OCI-LY1 (cell line): ENCODE data around the gene EOMES.

Experiments
- H2AFZ ChIP-seq: fragments of 200-600 bp; sonication (generic), shearing (Covaris generic); 2 replicates; pipeline ENCODE4 v1.6.0; 2014; ENCODE audit warnings: antibody characterized with exemption, mild to moderate bottlenecking, low read length
- H3F3A ChIP-seq: fragments of 200-600 bp; sonication (generic), shearing (Covaris generic); 2 replicates; pipeline ENCODE4 v1.6.0; 2014; ENCODE audit warnings: mild to moderate bottlenecking, antibody characterized with exemption, low read length, moderate library complexity; ENCODE audit not compliant: insufficient read depth
- H3K27ac ChIP-seq: fragments of 200-600 bp; sonication (generic); 2 replicates; pipeline ENCODE4 v1.5.1; 2014; ENCODE audit warnings: low read length, mixed run types, mild to moderate bottlenecking, low read depth; ENCODE audit not compliant: poor library complexity, severe bottlenecking
- H3K27me3 ChIP-seq: fragments of 200-600 bp; sonication (generic); 2 replicates; pipeline ENCODE4 v1.6.0; 2014; ENCODE audit warnings: antibody characterized with exemption, mild to moderate bottlenecking, low read length, moderate library complexity; ENCODE audit not compliant: insufficient read depth
- H3K36me3 ChIP-seq: fragments of 200-600 bp; sonication (generic); 2 replicates; pipeline ENCODE4 v1.6.1; 2014; ENCODE audit warnings: mild to moderate bottlenecking, antibody characterized with exemption, low read length, moderate library complexity, mixed read lengths; ENCODE audit not compliant: insufficient read depth
- H3K4me1 ChIP-seq: fragments of 200-600 bp; sonication (generic); 2 replicates; pipeline ENCODE4 v1.5.1; 2014; ENCODE audit warnings: mild to moderate bottlenecking, low read length, moderate library complexity; ENCODE audit not compliant: insufficient read depth, severe bottlenecking
- H3K4me2 ChIP-seq: fragments of 200-600 bp; sonication (generic), shearing (Covaris generic); 2 replicates; pipeline ENCODE4 v1.6.1; 2014; ENCODE audit warnings: low read length
- H3K4me3 ChIP-seq: fragments of 200-600 bp; sonication (generic); 2 replicates; pipeline ENCODE4 v1.5.1; 2014; ENCODE audit warnings: low read length, low read depth, mild to moderate bottlenecking, mixed read lengths; ENCODE audit not compliant: poor library complexity, severe bottlenecking
- H3K79me2 ChIP-seq: fragments of 200-600 bp; shearing (Covaris generic); 2 replicates; pipeline ENCODE4 v1.6.1; 2016; ENCODE audit warnings: mixed run types, low read length, mixed read lengths; ENCODE audit not compliant: insufficient read depth
- H3K9ac ChIP-seq: fragments of 200-600 bp; sonication (generic), shearing (Covaris generic); 2 replicates; pipeline ENCODE4 v1.6.1; 2014; ENCODE audit warnings: mild to moderate bottlenecking, low read length, mixed read lengths
- H3K9me2 ChIP-seq: fragments of 200-600 bp; sonication (generic), shearing (Covaris generic); 2 replicates; pipeline ENCODE4 v1.6.1; 2014; ENCODE audit warnings: low read depth, mild to moderate bottlenecking, low read length, mixed read lengths
- H3K9me3 ChIP-seq: fragments of 200-600 bp; shearing (Covaris generic); 2 replicates; pipeline ENCODE4 v1.6.1; 2014; ENCODE audit warnings: low read length, mixed read lengths
- H4K20me1 ChIP-seq: fragments of 200-600 bp; sonication (generic), shearing (Covaris generic); 2 replicates; pipeline ENCODE4 v1.6.0; 2016; ENCODE audit warnings: mild to moderate bottlenecking, low read length; ENCODE audit not compliant: insufficient read depth
- EZH2 ChIP-seq: fragments of 200-600 bp; sonication (generic), shearing (Covaris generic); IDR thresholded peaks from 2 replicates; pipeline ENCODE4 v1.8.0; 2017; ENCODE audit warnings: borderline replicate concordance, mixed run types, mild to moderate bottlenecking, antibody characterized with exemption, low read length, moderate library complexity, mixed read lengths
- TF ChIP-seq, protein P1 (sequence below): fragments of 200-600 bp; sonication (generic), shearing (Covaris generic); IDR thresholded peaks from 2 replicates; pipeline ENCODE4 v1.5.1; 2017; ENCODE audit warnings: mild to moderate bottlenecking, antibody characterized with exemption, low read length, moderate library complexity, mixed read lengths

Gene EOMES

DNA sequence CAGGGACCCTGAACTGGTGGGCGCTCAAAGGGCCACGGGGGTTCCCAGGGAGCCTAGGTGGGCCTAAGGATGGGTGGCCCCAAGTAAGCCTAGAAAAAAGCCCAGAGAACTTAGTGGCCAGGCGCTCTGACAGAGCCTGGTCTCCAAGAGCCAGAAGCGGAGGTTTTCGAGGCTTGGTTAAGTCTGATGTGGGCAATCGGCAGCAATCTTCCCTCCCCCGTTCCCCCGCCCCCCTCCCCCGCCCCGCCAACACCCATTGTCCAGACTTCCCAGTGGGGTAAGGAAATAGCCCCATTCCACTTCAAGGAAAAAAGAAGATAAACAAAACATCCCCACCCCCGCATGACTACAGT lies 6.7 kb downstream of the EOMES start:
- no peaks in the 10 kb centered on the region for H3K9me3 ChIP-seq
- no peaks in the 10 kb centered on the region for H3K79me2 ChIP-seq
- no peak overlapping the region for H3K4me2 ChIP-seq
- no peak overlapping the region for H3K4me3 ChIP-seq
- TF ChIP-seq, protein P1, sequence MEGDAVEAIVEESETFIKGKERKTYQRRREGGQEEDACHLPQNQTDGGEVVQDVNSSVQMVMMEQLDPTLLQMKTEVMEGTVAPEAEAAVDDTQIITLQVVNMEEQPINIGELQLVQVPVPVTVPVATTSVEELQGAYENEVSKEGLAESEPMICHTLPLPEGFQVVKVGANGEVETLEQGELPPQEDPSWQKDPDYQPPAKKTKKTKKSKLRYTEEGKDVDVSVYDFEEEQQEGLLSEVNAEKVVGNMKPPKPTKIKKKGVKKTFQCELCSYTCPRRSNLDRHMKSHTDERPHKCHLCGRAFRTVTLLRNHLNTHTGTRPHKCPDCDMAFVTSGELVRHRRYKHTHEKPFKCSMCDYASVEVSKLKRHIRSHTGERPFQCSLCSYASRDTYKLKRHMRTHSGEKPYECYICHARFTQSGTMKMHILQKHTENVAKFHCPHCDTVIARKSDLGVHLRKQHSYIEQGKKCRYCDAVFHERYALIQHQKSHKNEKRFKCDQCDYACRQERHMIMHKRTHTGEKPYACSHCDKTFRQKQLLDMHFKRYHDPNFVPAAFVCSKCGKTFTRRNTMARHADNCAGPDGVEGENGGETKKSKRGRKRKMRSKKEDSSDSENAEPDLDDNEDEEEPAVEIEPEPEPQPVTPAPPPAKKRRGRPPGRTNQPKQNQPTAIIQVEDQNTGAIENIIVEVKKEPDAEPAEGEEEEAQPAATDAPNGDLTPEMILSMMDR: no peak
- TF ChIP-seq EZH2: no peak
- H3K27ac ChIP-seq: no peak overlapping the region
- no peaks in the 10 kb centered on the region for H3K9me2 ChIP-seq
- no peaks in the 10 kb centered on the region for H3K27me3 ChIP-seq
- H2AFZ ChIP-seq: no peak overlapping the region
- no peaks in the 10 kb centered on the region for H3F3A ChIP-seq
- no peaks in the 10 kb centered on the region for H4K20me1 ChIP-seq
- H3K9ac ChIP-seq: no peak overlapping the region
- no peaks in the 10 kb centered on the region for H3K4me1 ChIP-seq
- H3K36me3 ChIP-seq: no peaks in the 10 kb centered on the region

DNA sequence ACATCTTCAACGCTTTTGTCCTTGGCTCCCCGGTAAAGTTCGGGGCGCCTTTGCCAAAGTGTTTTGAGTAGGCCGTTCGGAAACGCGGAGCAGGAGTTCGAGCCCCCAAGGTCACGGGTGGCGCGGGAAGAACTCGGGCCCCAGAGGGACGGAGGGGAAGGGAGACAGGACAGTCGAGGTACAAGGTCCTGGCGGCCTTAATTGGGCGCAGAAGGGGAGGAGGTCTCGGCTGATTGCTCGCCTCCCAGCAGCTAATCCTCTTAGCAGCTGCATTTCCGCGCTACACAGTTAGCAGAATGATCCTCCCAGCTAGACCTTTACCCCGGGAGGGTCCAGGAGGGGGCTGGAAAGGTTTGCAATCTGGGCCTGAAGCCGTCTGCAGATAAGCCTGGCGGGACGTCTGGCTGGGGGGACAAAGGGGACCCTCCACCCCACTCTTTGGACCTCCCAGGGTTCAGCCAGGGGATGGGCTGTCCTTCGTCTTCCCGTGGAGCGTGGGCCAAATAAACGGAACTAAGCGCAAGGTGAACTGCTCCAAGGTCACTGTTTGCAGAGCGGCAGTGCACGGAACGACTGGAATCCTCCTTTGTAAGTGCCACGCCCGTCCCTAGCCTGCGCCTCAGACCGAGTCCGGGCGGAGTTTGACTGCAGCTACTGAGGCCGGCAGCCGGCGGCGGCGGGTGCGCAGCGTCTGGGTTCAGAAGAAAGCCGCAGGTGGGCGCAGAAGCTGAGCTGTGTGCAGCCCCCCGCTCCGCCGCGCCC lies 7.2 kb downstream of the EOMES start:
- H3K9ac ChIP-seq: no peak overlapping the region
- no peak overlapping the region for H3K4me2 ChIP-seq
- TF ChIP-seq, protein P1: no peak
- TF ChIP-seq EZH2: no peak
- no peak overlapping the region for H3K27ac ChIP-seq
- H3F3A ChIP-seq: no peaks in the 10 kb centered on the region
- H3K9me2 ChIP-seq: no peaks in the 10 kb centered on the region
- H3K27me3 ChIP-seq: no peaks in the 10 kb centered on the region
- no peak overlapping the region for H3K4me3 ChIP-seq
- H3K79me2 ChIP-seq: no peaks in the 10 kb centered on the region
- H4K20me1 ChIP-seq: no peaks in the 10 kb centered on the region
- H3K9me3 ChIP-seq: no peaks in the 10 kb centered on the region
- no peaks in the 10 kb centered on the region for H3K4me1 ChIP-seq
- no peaks in the 10 kb centered on the region for H3K36me3 ChIP-seq
- H2AFZ ChIP-seq: no peak overlapping the region

DNA sequence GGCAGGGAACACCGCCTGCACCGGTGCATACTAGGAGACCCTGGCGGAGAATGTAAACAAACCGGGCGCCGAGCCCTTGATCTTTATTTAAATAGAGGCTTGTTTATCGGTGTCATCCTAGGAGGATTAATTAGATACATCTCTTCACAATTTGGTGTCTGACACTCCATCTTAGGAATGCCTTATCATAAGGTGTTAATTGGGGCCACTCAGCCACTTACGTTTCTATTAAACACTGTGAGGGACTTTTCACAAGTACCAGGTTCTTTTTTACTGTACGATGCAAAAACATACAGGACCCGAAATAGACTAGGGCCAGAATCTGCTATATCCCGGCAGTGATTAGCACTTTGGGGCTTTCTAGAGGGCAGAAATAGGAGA lies 8.0 kb downstream of the EOMES start:
- TF ChIP-seq EZH2: no peak
- TF ChIP-seq, protein P1: no peak
- H3K36me3 ChIP-seq: no peaks in the 10 kb centered on the region
- H3K9me2 ChIP-seq: no peaks in the 10 kb centered on the region
- H2AFZ ChIP-seq: no peak overlapping the region
- H4K20me1 ChIP-seq: no peaks in the 10 kb centered on the region
- no peak overlapping the region for H3K9ac ChIP-seq
- H3K4me3 ChIP-seq: no peak overlapping the region
- no peak overlapping the region for H3K4me2 ChIP-seq
- H3K4me1 ChIP-seq: no peaks in the 10 kb centered on the region
- H3K9me3 ChIP-seq: no peaks in the 10 kb centered on the region
- H3K27ac ChIP-seq: no peak overlapping the region
- no peaks in the 10 kb centered on the region for H3F3A ChIP-seq
- H3K79me2 ChIP-seq: no peaks in the 10 kb centered on the region
- no peaks in the 10 kb centered on the region for H3K27me3 ChIP-seq
